OCI-M1 (cell line): Measurements from ENCODE around the gene COL15A1.
"Not testable (repeated sequence)": the region's sequence is repeated elsewhere in the genome, so short reads cannot be mapped to it uniquely, and the experiment has no call there.

ENCODE experiments used
- DNase-seq: peaks from one replicate; lab custom pipeline; 2025; lab: John Stamatoyannopoulos, UW

Gene COL15A1

DNA sequence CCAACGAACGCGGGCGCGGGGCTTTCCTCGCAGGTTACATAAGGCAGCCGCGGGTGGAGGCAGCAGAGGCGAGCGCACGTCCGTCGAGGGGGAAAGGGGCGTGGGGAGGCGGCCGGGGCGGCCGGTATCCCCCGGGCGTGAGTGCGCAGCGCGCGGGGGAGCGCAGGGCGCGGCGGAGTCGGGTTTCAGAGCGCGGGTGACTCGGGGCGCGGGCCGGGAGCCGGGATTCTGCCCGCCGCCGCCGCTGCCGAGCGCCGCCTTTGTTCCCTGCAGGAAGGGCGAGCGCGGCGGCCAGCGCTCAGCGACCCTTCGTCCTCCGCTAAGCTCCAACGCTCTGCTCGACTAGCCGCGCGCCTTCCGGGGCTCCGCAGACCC lies at the start of gene COL15A1:
Gene COL15A1 (plus strand): TSS at position 226 of the 375 bp plus-strand sequence. CDS start 155 bp downstream, outside the sequence.
- no peak for DNase-seq

DNA sequence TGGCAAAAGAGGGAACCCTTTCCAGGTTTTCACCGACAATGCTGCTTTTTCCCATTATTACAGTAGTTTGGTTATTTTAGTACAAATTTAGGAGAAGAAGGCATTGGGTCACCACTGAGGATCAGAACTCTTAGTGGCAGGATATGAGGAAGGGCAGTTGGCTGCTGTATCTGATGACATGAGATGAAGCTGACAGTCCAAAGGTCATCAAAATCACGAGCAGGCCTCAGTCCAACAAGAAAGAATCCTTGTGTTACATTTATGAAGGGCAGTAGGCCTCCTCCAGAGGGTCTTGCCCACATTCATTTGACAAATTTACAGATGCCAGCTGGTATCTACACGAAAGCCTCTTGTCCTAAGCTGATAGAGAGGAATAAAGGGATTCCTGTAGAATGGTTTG lies 49.5 kb upstream of the COL15A1 start:
- no peak for DNase-seq

DNA sequence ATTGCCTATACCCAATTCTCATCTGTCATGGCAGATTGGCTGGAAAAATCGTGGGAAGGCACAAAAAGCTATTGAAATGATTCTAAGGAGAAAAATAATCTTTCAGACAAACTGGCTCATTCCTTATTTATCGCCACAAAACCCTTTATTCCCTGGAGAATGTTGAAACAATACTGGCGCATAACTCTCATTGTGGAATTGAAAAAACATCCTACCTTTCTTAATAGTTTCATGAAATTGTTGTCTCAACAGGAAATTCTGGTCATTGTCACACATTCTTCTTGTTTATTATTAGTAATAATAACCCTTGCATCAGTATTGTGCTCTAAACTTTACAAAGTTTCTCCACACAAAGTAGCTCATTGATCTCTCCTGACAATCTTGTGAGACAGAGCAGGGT lies 48.9 kb upstream of the COL15A1 start:
- no peak for DNase-seq

DNA sequence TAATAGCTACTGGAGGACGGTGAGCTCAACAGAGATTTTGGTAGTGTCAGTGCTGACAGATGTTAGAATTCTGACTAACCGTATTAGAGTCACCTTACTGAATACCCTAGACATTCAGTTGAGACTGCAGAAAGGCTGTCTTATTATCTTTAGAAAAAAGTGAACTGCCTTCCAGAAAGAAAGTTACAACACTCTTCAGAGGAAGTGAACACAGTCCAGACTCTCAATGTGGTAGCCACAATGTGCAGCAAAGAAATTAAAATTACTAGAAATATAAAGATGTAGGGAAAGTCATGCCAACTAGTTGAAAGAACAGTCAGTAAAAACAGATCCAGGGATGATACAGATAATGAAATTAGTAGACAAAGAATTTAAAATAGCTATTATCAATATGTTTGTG lies 47.1 kb upstream of the COL15A1 start:
- DNase-seq = no peak

DNA sequence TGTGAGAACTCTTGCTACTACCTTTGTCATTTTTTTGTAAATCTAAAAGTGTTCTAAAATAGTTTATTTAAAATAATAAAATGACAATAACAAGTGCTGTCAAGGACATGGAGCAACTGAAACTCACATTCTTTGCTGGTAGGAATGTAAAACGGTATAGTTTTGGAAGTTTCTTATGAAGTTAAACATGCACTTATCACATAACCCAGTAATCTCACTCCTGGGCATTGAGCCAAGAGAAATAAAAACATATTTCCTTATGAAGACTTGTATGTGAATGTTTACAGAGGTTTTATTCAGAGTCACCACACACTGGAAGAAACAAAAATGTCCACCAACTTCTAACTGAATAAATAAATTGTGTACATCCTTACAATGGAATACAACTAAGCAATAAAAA lies 46.0 kb upstream of the COL15A1 start:
- DNase-seq = no peak

DNA sequence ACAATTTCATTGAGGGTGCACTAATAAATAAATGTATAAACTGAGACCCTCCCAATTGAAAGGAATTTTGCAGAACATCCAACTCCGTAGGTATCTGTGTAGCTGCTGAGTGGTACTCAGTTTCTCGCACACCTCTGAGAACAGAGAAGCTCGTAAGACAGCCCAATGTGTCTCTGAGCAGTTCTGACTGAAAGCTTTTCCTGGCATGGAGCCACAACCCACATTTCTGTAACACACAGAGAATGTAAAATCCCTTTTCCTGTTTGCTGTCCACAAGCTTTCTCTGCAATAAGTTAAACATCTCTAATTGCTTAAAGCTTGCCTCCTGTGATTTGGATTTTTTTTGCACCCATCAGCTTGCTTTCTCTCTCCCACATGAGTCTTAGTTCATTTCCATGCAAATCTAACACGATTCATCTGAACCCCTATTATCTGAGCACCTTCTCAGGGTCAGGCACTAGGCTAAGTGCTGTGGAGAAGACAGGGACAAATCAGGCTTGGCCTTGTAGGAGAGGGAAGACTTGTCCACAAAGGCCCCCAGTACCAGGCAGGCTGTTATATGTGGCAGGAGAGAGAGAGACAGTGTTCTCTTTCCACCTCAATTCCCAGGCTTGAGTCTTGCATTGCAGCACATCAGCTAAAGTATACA lies 44.2 kb upstream of the COL15A1 start:
- peak; percentile 10 for DNase-seq

DNA sequence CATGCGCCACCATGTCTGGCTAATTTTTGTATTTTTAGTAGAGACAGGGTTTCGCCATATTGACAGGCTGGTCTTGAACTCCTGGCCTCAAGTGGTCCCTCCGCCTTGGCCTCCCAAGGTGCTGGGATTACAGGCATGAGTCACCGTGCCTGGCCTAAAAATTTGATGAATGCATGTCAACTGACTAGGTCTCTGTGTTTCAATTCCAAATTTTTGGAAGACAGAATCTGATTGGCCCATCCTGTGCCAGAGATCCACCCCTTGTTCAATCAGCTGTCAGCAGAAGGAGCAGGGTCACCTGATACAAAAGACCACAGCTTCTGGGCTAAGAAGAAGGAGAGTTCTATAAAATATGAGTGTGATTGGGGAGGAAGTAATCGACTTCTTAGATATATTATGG lies 43.5 kb upstream of the COL15A1 start:
- DNase-seq = no peak

DNA sequence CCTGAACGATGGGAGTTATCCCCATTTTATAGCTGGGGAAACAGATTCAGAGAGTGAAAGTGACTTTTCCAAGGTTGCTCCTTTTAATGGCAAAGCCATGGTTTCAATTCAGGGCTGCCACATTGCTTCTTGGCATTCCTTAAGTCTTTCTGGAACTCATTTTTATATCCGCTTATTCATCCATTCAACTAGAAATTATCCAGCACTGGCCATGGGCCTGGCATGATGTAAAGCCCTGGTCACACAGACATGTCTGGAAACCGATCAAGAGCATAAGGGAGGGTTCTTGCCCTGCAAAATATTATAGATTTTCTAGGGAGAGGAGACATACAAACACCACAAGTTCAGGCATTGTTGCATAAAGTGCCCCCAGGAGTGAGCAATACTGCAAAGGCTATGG lies 43.0 kb upstream of the COL15A1 start:
- no peak for DNase-seq

DNA sequence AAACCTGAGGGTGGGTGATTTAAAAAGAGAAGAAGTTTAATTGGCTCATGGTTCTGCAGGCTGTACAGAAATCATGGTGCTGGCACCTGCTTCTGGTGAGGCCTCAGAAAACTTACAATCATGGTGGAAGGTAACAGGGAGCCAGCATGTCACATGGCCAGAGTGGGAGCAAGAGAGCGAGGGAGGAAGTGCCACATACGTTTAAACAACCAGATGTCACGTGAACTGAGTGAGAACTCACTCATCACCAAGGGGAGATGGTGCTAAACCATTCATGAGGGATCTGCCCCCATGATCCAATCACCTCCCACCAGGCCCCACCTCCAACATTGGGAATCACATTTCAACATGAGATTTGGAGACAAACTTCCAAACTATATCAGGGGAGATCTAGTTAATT lies 41.9 kb upstream of the COL15A1 start:
- not testable (repeated sequence) for DNase-seq

DNA sequence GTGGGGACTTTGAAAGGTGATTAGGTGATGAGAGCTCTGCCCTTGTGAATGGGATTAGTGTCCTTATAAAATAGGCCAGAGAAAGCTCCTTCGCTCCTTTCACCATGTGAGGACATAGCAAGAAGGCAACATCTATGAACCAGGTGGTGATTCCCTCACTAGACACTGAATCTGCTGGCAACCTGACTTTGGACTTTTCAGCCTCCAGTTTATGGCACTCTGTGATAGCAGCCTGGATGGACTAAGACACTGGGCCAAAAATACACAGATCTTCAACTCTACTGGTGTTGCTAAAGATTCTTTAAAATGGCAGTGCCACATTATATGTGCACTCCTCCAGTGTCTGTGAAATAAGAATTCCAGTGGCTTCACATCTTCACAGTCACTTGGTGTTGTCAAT lies 41.2 kb upstream of the COL15A1 start:
- DNase-seq = no peak

DNA sequence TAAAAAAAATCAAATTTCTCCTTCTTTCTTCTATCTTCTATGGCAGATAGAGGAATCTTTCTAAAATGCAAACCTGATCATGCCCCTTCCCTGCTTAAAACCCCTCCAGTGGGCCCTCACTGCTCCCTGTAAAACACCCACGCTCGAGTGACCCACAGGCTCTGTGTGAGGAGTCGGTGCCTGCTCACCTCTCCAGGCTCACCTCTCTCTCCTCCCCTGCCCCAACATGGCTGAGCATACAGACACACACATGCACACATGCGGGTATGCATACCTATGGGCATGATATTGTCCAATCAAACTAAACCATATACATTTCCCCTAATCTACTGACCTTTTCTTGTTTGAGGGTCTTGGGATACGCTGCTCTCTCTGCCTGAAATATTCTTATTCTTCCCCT lies 40.8 kb upstream of the COL15A1 start:
- DNase-seq = no peak

DNA sequence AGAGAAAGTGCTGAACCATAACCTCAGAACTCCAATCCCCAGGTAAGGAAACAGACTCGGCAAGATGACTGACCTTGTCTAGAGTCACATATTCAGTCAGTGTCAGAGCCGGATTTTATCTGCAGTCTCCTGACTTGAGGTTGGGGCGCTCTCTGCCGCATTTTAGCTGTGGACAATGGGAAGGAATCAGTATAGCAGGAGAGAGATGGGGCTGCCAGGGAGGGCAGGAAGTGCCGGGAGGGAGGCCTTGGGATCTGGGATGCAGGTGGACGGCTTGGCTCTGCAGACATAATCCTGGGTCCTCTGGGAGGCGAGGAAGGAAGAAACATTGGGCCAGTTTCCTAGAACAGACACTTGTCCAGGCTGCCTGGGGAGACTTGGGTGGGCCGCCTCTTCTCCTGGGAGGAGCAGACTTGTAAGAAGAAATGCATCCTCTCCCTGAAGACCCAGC lies 39.7 kb upstream of the COL15A1 start:
- peak; percentile 16 for DNase-seq

DNA sequence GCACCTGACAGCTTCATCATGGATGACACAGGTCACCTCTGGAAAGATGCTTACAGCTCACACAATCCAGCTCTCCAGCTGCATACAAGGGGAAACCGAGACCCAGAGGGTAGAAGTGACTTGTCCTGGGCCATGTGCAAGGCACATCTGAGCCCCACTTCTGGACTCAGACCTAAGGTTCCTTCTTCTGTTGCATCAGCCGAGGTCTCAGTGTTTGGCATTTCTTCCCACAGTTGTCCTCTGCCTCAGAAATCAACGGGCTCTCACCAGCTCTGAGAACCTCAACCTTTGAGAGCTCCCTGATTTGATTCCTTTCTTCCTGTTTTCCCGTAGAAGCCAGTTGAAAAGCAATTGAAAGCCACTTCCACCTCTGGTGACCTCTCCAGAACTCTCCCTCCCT lies 38.7 kb upstream of the COL15A1 start:
- no peak for DNase-seq

DNA sequence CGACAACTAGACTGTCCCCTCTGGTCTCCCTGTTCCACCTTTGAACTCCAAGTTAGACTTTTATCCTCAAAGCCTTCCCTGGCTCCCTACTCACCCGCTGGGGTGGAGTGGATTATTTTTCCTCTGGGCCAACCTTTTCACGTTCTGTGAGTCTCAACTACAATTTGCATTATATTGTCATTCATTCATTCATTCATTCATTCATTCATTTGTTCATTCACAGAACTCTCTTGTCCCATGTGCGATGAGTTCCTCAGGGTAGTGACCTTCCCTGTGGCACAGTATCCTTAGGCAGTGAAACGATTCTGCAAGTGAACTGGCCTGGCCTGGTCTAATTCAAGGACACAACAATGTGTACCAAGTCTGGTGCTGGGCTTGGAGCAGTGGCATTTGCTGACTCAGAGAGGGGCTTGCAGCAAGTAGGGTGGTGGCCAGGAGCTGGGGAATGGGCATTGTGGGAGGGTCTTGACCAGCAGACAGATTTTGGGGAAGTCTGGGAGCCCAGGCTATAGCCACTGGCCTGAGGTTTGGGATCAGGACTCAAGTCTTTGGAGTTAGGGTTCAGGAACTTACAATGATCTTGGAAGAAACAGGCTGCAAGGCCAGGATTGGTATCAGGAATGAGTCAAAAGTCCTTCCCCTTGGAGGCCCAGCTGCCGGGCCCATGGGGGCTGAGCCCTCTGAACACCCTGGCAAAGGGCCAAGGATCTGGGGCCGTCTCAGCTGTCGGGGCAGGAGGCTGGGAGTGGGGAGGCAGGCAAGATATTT lies 37.2 kb upstream of the COL15A1 start:
- peak; percentile 24 for DNase-seq

DNA sequence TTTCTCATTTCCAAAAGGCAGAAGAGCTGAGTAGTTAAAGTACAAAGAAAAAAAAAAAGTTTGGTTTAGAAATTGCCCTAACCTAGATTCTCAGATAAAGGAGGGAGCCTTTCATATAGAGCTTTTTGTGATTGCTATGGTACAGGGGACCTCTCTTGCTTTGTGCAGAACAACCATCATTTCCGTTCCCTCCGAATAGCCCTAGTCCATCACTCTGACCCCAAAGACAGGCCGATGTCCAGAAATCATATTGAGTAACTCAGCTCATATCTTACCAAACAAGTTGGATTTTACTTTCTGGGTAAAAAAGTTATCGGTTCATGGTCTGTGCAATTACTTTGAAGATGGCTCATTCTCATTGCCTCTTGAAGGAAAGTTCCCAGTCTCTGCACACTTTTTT lies 36.7 kb upstream of the COL15A1 start:
- no peak for DNase-seq

DNA sequence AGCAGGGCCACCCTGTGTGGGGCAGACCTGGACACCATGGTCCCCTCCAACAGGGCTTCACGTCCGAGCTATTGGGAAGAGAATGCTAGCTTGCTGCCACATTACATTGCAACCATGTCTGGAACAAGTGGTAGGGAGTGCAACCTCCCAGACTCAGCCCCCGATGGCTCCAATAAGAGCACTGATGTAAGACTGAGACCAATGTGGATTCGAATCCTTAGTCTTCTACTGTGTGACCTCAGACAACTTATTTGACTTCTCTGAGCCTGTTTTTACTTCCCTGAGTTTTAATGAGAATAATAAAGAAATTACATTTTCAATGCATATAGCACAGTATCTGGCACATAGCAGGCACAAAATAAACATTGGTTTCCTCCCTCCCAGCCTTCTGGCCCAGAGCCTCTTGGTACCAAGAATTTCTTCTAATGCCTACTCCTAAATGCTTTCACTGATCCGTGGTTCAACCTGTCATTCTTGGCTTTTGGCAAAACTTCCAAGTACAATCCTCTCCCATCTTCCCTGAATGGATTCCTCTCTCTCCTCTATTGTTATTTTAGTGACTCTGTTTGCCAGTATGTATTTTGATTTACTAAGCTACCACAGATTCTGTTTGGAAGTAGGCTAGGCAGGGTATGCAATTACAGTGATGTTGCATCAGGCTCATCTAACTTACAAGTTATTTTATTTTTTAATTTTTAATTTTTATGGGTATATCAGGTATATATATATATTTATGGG lies 34.6 kb upstream of the COL15A1 start:
- DNase-seq = no peak

DNA sequence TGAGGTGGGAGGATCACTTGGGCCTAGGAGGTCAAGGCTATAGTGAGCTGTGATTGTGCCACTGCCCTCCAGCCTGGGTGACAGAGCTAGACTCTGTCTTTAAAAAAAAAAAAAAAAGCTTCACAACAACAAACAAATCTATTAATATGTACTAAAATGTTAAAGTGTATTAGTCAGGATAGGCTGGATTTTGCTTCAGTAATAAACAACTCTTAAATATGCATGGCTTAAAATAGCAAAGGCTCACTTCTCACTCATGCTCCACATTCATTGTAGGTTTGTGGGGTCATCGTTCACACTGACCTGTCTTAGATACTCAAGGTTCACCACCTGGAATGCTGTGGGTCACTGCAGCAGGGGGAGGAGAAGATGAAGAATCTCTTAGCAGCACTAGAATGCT lies 33.8 kb upstream of the COL15A1 start:
- no peak for DNase-seq

DNA sequence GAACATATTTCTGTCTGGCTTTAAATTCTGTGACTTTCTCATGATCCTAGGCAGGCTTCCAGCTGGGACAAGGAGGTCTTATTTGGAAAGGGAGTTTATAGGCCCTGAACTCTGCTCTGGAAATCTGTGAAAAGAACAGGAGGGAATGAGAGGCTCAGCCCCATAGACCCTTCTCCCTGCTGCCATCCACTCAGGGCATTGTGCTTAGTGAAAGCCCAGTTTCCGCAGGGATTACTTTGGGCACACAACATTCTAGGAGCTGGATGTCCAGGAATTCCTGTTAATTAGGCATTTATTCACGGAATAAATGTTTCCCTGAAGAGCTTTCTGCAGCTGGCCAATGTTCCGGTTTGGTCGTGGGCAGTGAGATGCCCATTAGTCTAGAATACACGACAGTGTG lies 32.7 kb upstream of the COL15A1 start:
- no peak for DNase-seq

DNA sequence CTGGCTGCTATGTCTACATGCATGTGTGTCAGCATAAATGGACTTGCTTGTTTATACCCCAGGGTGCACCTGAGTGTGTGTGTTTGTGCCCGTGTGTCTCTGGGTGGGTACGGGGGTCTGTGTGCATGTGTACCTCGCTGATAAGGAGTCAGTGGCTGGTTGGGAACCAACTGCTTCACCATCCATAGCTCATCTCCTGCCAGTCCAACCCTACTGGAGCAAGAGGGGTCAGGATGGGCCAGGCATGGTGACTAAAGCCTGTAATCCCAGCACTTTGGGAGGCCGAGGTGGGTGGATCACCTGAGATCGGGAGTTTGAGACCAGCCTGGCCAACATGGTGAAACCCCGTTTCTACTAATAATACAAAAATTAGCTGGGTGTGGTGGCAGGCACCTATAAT lies 32.0 kb upstream of the COL15A1 start:
- DNase-seq = not testable (repeated sequence)

DNA sequence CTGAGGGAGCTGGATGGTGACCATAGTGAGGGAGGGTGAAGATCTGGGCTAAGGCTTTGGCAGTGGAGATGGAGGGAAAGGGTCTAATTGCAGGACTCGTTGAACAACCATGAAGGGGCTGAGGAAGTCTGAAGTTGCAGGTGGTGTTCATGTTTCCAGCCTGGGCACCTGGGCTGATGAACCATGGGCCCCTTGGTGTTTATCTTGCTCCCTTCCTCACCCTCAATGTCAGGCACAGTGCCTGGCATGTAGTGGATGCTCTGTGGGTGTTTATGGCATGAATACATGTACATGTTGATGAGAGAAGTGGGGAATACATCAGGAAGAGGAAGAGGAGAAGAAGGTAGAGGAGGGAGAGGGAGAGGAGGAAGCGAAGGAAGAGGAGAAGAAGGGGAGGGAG lies 31.3 kb upstream of the COL15A1 start:
- DNase-seq = no peak

DNA sequence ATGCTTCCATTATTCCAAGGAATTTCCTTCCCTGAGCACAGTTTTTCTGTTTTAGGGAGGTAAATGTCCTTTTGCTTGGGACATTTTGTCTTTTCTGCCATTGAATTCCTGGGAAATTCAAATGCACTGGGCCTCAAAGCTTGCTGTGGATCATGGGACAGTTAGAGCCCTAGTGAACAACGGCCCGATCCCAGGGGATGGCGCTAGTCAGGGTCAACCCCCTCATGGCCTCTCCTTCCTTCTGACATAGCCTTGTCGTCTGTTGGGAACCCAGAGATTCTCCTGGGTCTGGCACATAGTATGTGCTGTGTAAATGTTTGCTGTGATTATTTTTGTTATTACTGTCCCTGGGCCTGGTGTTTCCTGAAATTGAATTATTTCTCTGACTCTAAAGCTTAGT lies 30.7 kb upstream of the COL15A1 start:
- no peak for DNase-seq

DNA sequence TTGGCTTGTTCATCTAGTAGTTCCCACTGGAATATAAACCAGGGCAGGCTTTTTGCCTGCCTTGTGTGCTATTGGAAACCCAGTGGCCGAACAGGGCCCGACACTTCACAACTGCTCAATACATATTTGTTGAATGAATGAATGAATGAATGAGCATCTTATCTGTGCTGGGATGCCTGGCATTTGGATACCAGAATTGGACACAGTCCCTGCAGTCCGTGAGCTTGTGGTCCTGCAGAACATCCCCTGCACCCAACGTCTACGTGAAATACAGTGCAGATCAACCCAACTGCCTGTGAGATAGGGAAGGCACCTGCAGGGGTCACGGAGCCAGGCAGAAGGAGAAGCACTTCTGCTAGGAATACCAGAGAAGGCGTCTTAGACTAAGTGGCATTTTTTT lies 30.0 kb upstream of the COL15A1 start:
- no peak for DNase-seq

DNA sequence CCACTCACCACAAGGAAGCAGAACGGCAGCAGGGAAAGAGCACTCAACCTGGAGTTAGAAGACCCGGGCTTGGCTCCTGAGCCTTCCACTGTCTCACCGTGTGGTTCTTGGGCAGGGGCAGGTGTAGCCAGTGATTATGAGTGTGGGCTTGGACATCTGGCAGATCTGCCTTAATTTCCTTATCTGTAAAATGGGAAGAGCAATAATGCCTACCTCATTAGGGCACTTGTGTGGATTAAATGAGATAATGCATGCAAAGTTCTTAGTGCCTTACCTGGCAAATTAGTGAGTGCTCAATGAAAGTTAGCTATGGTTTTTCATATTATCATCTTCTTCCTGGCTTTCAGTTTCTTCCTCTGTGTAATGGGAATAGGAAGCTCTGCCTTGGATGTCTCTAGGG lies 28.1 kb upstream of the COL15A1 start:
- DNase-seq = no peak
